Measurements from ENCODE around the gene LCP2.
A peak's percentile ranks its signal among the peaks of the same experiment; 100 is the strongest.

Gene LCP2

GRCh38 chr5:170294556-170294955 lies 3.0 kb downstream of the LCP2 start:
- no peak for DNase-seq

GRCh38 chr5:170294057-170294456 lies 3.5 kb downstream of the LCP2 start:
- DNase-seq, result no peak

GRCh38 chr5:170293273-170293672 lies 4.3 kb downstream of the LCP2 start:
- DNase-seq, result peak; percentile 36

- no peak for DNase-seq
These were observed 5.1 kb downstream of the LCP2 start for GRCh38 chr5:170292179-170293104.

- no peak for DNase-seq
These were observed 7.1 kb downstream of the LCP2 start for GRCh38 chr5:170290498-170290897.

- DNase-seq, result no peak
These were observed 7.8 kb downstream of the LCP2 start for GRCh38 chr5:170289764-170290163.

GRCh38 chr5:170289121-170289520 lies 8.5 kb downstream of the LCP2 start:
- no peak for DNase-seq

GRCh38 chr5:170288551-170288950 lies 9.0 kb downstream of the LCP2 start:
- DNase-seq, result no peak

GRCh38 chr5:170288151-170288550 lies 9.4 kb downstream of the LCP2 start:
- no peak for DNase-seq

GRCh38 chr5:170287532-170287931 lies 10.0 kb downstream of the LCP2 start:
- no peak for DNase-seq

- DNase-seq, result no peak
These were observed 11.1 kb downstream of the LCP2 start for GRCh38 chr5:170286386-170286925.

GRCh38 chr5:170285181-170285580 lies 12.4 kb downstream of the LCP2 start:
- no peak for DNase-seq

- no peak for DNase-seq
These were observed 13.3 kb downstream of the LCP2 start for GRCh38 chr5:170284231-170284630.

- no peak for DNase-seq
These were observed 14.3 kb downstream of the LCP2 start for GRCh38 chr5:170283296-170283695.

- DNase-seq, result no peak
These were observed 17.5 kb downstream of the LCP2 start for GRCh38 chr5:170280011-170280493.

- DNase-seq, result no peak
These were observed 18.1 kb downstream of the LCP2 start for GRCh38 chr5:170279459-170279817.

- peak; percentile 73 for DNase-seq
These were observed 18.7 kb downstream of the LCP2 start for GRCh38 chr5:170278611-170279458.

- DNase-seq, result no peak
These were observed 19.7 kb downstream of the LCP2 start for GRCh38 chr5:170277867-170278281.

GRCh38 chr5:170276140-170276539 lies 21.4 kb downstream of the LCP2 start:
- no peak for DNase-seq

- DNase-seq, result peak; percentile 53
These were observed 22.1 kb downstream of the LCP2 start for GRCh38 chr5:170275376-170275994.

- DNase-seq, result peak; percentile 43
These were observed 23.4 kb downstream of the LCP2 start for GRCh38 chr5:170273968-170274710.

Measured in T-helper 9 cell (primary cell).